ENCODE data around the gene ZNF580.
A peak's percentile ranks its signal among the peaks of the same experiment; 100 is the strongest.

ZNF580 gene

DNA sequence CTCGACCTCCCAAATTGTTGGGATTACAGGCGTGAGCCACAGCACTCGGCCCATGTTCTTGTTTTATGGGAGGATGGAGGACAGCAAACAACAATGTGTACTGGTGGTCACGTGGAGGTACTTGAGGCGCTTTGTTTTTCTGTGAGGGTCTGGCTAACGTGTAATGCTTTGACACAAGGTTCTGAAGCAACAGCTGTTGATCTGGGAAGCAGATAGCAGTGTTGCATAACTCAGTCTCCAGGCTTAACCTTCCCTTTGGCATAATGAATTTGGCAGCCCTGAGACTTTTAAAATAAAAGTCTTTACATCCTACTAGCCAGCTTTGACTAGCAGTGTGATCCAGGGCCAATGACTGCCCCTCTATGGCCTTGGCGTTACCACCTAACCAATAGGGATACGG is 6.9 kb upstream of the ZNF580 start:
- WGBS, 2 donors (ENCODE audit: extremely low coverage in 2 of 2, insufficient read length in 2 of 2, insufficient replicate concordance in 1 of 2), result no CpG with 5 or more reads among the region's 8 CpGs
- H3K79me1 ChIP-seq (ENCODE audit: low read depth, low read length), result peaks cover 20% of the 10 kb centered on the region

DNA sequence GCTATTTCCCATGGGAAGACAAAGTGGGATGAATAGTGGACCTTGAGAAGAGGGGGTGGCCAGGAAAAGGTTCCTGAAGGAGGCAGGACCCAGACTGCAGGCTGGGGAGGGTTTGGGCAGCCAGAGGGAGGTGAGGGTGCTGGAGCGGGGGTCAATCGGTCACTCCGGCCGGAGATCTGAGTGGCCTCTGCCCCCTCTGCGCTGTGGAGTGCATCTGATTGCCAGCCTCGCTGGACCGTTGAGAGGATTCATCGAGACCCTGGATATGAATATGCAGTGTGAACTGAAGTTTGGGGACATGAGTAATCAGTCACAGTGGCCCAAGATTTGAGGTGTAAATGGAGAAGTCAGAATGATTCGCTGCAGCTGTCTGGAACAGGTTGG is 5.5 kb upstream of the ZNF580 start:
- Histone ChIP-seq H3K14ac (ENCODE audit: low read length) (no peak overlapping the region), H3K4me3 (ENCODE audit: low read length in 2 of 2) (peak overlapping the region; percentile 88 to 92), H3K27me3 (ENCODE audit: control insufficient read depth in 3 of 3, insufficient read depth in 3 of 3, low read depth in 1 of 3, low read length in 3 of 3) (no peaks in the 10 kb centered on the region), H3K36me3 (replicated peaks in 1 of 2; ENCODE audit: control insufficient read depth in 2 of 2, insufficient read depth in 2 of 2, low read length in 2 of 2) (peaks cover 0 to 7% of the 10 kb centered on the region in 2 donors), H3K23ac (ENCODE audit: low read depth, low read length, poor library complexity) (peak overlapping the region; percentile 15), H2BK15ac (ENCODE audit: low read length) (peak overlapping the region; percentile 20), H4K8ac (ENCODE audit: low read depth, low read length) (no peak overlapping the region), H3K4me2 (ENCODE audit: insufficient read depth, low read length, poor library complexity, severe bottlenecking) (peak overlapping the region; percentile 85), H3K79me1 (ENCODE audit: low read depth, low read length) (peaks cover 26% of the 10 kb centered on the region), H2AFZ (ENCODE audit: low read length) (peak overlapping the region; percentile 80), H2AK5ac (ENCODE audit: low read depth, low read length) (peak overlapping the region; percentile 97), H3K4me1 (ENCODE audit: control insufficient read depth in 2 of 2, insufficient read depth in 1 of 2, low read depth in 1 of 2, low read length in 2 of 2) (peaks cover 13 to 16% of the 10 kb centered on the region in 2 donors), H2BK5ac (ENCODE audit: low read length) (peak overlapping the region; percentile 95), H4K91ac (ENCODE audit: low read depth, low read length, poor library complexity) (peak overlapping the region; percentile 40), H2BK120ac (ENCODE audit: low read depth, low read length) (no peak overlapping the region), H3K9me3 (replicated peaks in 1 of 2; ENCODE audit: control insufficient read depth in 2 of 2, insufficient read depth in 1 of 2, low read depth in 1 of 2, low read length in 2 of 2) (no peaks in the 10 kb centered on the region), H3K9ac (ENCODE audit: low read depth, low read length, poor library complexity) (peak overlapping the region; percentile 96), H2BK12ac (ENCODE audit: low read length) (no peak overlapping the region), H3K4ac (ENCODE audit: low read length) (peak overlapping the region; percentile 97), H3K27ac (replicated peaks; ENCODE audit: low read length) (peak overlapping the region; percentile 26), H3K18ac (ENCODE audit: low read length) (peak overlapping the region; percentile 88)
- no peak for DNase-seq (ENCODE audit: low spot score)
- WGBS, 2 donors (ENCODE audit: extremely low coverage in 2 of 2, insufficient read length in 2 of 2, insufficient replicate concordance in 1 of 2), result no CpG with 5 or more reads among the region's 9 CpGs

More for the DNA sequence above, 6.9 kb upstream of the ZNF580 start:
- no peaks in the 10 kb centered on the region for H3K9me3 ChIP-seq (replicated peaks in 1 of 2; ENCODE audit: control insufficient read depth in 2 of 2, insufficient read depth in 1 of 2, low read depth in 1 of 2, low read length in 2 of 2)
- no peak overlapping the region for H3K4ac ChIP-seq (ENCODE audit: low read length)
- H2AFZ ChIP-seq (ENCODE audit: low read length), result peak overlapping the region; percentile 80
- no peaks in the 10 kb centered on the region for H3K27me3 ChIP-seq (ENCODE audit: control insufficient read depth in 3 of 3, insufficient read depth in 3 of 3, low read depth in 1 of 3, low read length in 3 of 3)
- peak overlapping the region in 1 of 2 donors; percentile 92 for H3K4me3 ChIP-seq (ENCODE audit: low read length in 2 of 2)
- no peak overlapping the region for H3K9ac ChIP-seq (ENCODE audit: low read depth, low read length, poor library complexity)
- DNase-seq (ENCODE audit: low spot score), result no peak
- no peak overlapping the region for H3K27ac ChIP-seq (replicated peaks; ENCODE audit: low read length)
- no peak overlapping the region for H2BK12ac ChIP-seq (ENCODE audit: low read length)
- H3K4me1 ChIP-seq (ENCODE audit: control insufficient read depth in 2 of 2, insufficient read depth in 1 of 2, low read depth in 1 of 2, low read length in 2 of 2), result peaks cover 9 to 11% of the 10 kb centered on the region in 2 donors
- H2BK120ac ChIP-seq (ENCODE audit: low read depth, low read length), result no peak overlapping the region
- no peak overlapping the region for H3K14ac ChIP-seq (ENCODE audit: low read length)
- H4K91ac ChIP-seq (ENCODE audit: low read depth, low read length, poor library complexity), result no peak overlapping the region
- H2BK5ac ChIP-seq (ENCODE audit: low read length), result no peak overlapping the region
- H2BK15ac ChIP-seq (ENCODE audit: low read length), result no peak overlapping the region
- H3K18ac ChIP-seq (ENCODE audit: low read length), result no peak overlapping the region
- no peak overlapping the region for H4K8ac ChIP-seq (ENCODE audit: low read depth, low read length)
- H3K4me2 ChIP-seq (ENCODE audit: insufficient read depth, low read length, poor library complexity, severe bottlenecking), result no peak overlapping the region
- H2AK5ac ChIP-seq (ENCODE audit: low read depth, low read length), result no peak overlapping the region
- peaks cover 0 to 7% of the 10 kb centered on the region in 2 donors for H3K36me3 ChIP-seq (replicated peaks in 1 of 2; ENCODE audit: control insufficient read depth in 2 of 2, insufficient read depth in 2 of 2, low read length in 2 of 2)
- no peak overlapping the region for H3K23ac ChIP-seq (ENCODE audit: low read depth, low read length, poor library complexity)

DNA sequence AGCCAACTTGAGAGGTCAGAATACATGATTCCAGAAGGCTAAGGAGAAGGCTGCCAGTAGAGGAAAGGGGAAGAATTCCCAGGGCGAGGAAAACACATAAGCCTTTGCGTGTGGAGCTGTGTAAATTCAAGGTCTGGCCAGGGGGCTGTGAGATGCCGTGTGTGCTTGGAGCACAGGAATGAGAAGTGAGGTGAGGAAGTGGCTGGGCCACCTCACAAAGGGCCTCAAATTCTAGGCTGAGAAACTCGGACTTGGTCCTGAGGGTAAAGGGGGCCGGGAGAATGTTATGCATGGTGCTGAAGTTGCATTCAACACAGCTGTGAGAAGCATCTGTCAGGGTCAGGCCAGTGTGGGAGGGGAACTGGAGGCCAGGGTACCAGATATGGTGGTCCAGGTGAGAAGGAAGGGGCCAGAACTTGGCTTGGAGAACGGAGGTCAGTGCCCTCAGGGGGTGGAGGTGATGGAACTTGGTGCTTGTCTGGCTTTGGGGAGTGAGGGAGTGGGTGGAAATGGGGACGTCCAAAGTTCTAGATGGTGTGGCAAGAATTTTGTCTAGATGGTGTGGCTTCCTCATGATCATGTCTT is 4.9 kb upstream of the ZNF580 start:
- Histone ChIP-seq H3K4me2 (ENCODE audit: insufficient read depth, low read length, poor library complexity, severe bottlenecking) (peak overlapping the region; percentile 85), H3K23ac (ENCODE audit: low read depth, low read length, poor library complexity) (no peak overlapping the region), H3K14ac (ENCODE audit: low read length) (no peak overlapping the region), H3K9ac (ENCODE audit: low read depth, low read length, poor library complexity) (no peak overlapping the region), H2BK5ac (ENCODE audit: low read length) (no peak overlapping the region), H3K4ac (ENCODE audit: low read length) (no peak overlapping the region), H3K4me1 (ENCODE audit: control insufficient read depth in 2 of 2, insufficient read depth in 1 of 2, low read depth in 1 of 2, low read length in 2 of 2) (peaks cover 15 to 18% of the 10 kb centered on the region in 2 donors), H3K27me3 (ENCODE audit: control insufficient read depth in 3 of 3, insufficient read depth in 3 of 3, low read depth in 1 of 3, low read length in 3 of 3) (no peaks in the 10 kb centered on the region), H3K18ac (ENCODE audit: low read length) (no peak overlapping the region), H4K91ac (ENCODE audit: low read depth, low read length, poor library complexity) (no peak overlapping the region), H2BK120ac (ENCODE audit: low read depth, low read length) (no peak overlapping the region), H2AFZ (ENCODE audit: low read length) (no peak overlapping the region), H3K27ac (replicated peaks; ENCODE audit: low read length) (no peak overlapping the region), H2BK12ac (ENCODE audit: low read length) (no peak overlapping the region), H3K4me3 (ENCODE audit: low read length in 2 of 2) (peak overlapping the region; percentile 88 to 92), H2AK5ac (ENCODE audit: low read depth, low read length) (no peak overlapping the region), H2BK15ac (ENCODE audit: low read length) (no peak overlapping the region), H4K8ac (ENCODE audit: low read depth, low read length) (no peak overlapping the region), H3K79me1 (ENCODE audit: low read depth, low read length) (peaks cover 26% of the 10 kb centered on the region), H3K9me3 (replicated peaks in 1 of 2; ENCODE audit: control insufficient read depth in 2 of 2, insufficient read depth in 1 of 2, low read depth in 1 of 2, low read length in 2 of 2) (no peaks in the 10 kb centered on the region), H3K36me3 (replicated peaks in 1 of 2; ENCODE audit: control insufficient read depth in 2 of 2, insufficient read depth in 2 of 2, low read length in 2 of 2) (peaks cover 0 to 7% of the 10 kb centered on the region in 2 donors)
- no peak for DNase-seq (ENCODE audit: low spot score)
- no CpG with 5 or more reads among the region's 7 CpGs for WGBS, 2 donors (ENCODE audit: extremely low coverage in 2 of 2, insufficient read length in 2 of 2, insufficient replicate concordance in 1 of 2)

DNA sequence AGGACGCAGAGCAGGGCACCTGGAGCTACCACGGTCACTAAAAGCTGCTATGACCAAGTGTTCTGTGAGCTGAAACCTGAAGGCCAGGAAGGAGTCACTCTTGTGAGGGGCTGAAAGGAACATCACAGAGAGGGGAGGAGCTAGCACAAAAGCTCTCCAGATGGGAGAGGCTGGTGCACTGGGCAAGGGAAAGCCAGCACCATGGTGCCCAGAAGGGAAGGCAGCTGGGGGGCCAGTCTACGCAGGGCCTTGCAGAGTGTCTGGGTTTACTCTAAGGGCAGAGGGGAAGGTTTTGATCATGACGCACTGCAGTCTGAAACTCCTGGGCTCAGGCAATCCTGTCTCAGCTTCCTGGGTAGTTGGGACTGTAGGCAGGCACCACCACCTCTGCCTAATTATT is 4.1 kb upstream of the ZNF580 start:
- no peak for DNase-seq (ENCODE audit: low spot score)
- Histone ChIP-seq H3K18ac (ENCODE audit: low read length) (no peak overlapping the region), H2AK5ac (ENCODE audit: low read depth, low read length) (no peak overlapping the region), H2AFZ (ENCODE audit: low read length) (no peak overlapping the region), H3K4me3 (ENCODE audit: low read length in 2 of 2) (peak overlapping the region in 1 of 2 donors; percentile 92), H3K27me3 (ENCODE audit: control insufficient read depth in 3 of 3, insufficient read depth in 3 of 3, low read depth in 1 of 3, low read length in 3 of 3) (no peaks in the 10 kb centered on the region), H3K4me2 (ENCODE audit: insufficient read depth, low read length, poor library complexity, severe bottlenecking) (no peak overlapping the region), H4K8ac (ENCODE audit: low read depth, low read length) (no peak overlapping the region), H2BK15ac (ENCODE audit: low read length) (no peak overlapping the region), H3K9ac (ENCODE audit: low read depth, low read length, poor library complexity) (no peak overlapping the region), H3K23ac (ENCODE audit: low read depth, low read length, poor library complexity) (peak overlapping the region; percentile 50), H3K27ac (replicated peaks; ENCODE audit: low read length) (no peak overlapping the region), H4K91ac (ENCODE audit: low read depth, low read length, poor library complexity) (no peak overlapping the region), H3K9me3 (replicated peaks in 1 of 2; ENCODE audit: control insufficient read depth in 2 of 2, insufficient read depth in 1 of 2, low read depth in 1 of 2, low read length in 2 of 2) (no peaks in the 10 kb centered on the region), H2BK120ac (ENCODE audit: low read depth, low read length) (no peak overlapping the region), H3K4ac (ENCODE audit: low read length) (no peak overlapping the region), H2BK5ac (ENCODE audit: low read length) (no peak overlapping the region), H3K14ac (ENCODE audit: low read length) (no peak overlapping the region), H3K36me3 (replicated peaks in 1 of 2; ENCODE audit: control insufficient read depth in 2 of 2, insufficient read depth in 2 of 2, low read length in 2 of 2) (peaks cover 0 to 7% of the 10 kb centered on the region in 2 donors), H3K4me1 (ENCODE audit: control insufficient read depth in 2 of 2, insufficient read depth in 1 of 2, low read depth in 1 of 2, low read length in 2 of 2) (peaks cover 17 to 18% of the 10 kb centered on the region in 2 donors), H3K79me1 (ENCODE audit: low read depth, low read length) (peaks cover 26% of the 10 kb centered on the region), H2BK12ac (ENCODE audit: low read length) (no peak overlapping the region)
- no CpG with 5 or more reads among the region's 4 CpGs for WGBS, 2 donors (ENCODE audit: extremely low coverage in 2 of 2, insufficient read length in 2 of 2, insufficient replicate concordance in 1 of 2)
